SKM-1 (cell line): ENCODE data around the gene LRRC61.
"Not testable (repeated sequence)": the region's sequence is repeated elsewhere in the genome, so short reads cannot be mapped to it uniquely, and the experiment has no call there.

Experiments used
- DNase-seq: peaks from one replicate; lab custom pipeline; 2025; ENCODE audit not compliant: unreplicated experiment; lab: John Stamatoyannopoulos, UW

LRRC61 gene

DNA sequence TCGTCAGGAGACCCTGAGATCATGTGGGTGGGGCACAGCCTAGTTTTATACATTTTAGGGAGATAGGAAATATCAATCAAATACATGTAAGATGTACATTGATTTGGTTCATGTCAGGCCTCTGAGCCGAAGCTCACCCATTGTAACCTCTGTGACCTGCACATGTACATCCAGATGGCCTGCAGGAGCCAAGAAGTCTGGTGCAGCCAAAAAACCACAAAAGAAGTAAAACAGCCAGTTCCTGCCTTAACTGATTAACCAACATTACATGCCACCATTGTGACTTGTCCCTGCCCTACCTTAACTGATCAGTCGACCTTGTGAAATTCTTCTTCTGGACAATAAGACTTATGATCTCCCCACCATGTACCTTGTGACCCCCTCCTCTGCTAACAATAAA is 16.0 kb upstream of the LRRC61 start:
- no peak for DNase-seq

DNA sequence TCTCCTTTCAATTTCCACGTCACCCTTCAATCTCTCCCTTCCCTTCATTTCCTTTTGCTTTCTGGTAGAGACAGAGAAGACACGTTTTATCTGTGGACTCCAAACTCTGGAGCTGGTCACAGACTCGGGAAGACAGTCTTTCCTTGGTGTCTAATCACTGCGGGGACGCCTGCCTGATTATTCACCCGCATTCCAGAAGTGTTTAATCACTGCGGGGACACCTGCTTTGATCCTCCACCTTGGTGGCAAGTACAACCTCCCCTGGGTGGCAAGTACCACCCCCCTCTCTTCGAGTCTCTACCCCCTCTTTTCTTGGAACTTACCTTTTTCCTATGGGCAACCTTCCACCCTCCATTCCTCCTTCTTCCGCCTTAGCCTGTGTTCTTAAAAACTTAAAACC is 15.3 kb upstream of the LRRC61 start:
- no peak for DNase-seq

DNA sequence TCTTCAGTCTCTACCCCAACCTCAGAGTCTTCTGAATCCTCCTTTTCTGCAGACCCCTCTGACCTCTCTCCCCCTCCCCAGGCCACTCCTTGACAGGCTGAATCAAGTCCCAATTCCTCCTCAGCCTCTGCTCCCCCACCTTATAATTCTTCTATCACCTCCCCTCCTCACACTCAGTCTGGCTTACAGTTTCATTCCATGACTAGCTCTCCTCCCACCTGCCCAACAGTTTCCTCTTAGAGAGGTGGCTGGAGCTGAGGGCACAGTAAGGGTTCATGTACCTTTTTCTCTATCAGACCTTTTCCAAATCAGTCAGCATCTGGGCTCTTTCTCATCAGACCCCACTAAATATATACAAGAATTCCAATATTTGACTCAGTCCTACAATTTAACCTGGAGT is 14.6 kb upstream of the LRRC61 start:
- DNase-seq = no peak

DNA sequence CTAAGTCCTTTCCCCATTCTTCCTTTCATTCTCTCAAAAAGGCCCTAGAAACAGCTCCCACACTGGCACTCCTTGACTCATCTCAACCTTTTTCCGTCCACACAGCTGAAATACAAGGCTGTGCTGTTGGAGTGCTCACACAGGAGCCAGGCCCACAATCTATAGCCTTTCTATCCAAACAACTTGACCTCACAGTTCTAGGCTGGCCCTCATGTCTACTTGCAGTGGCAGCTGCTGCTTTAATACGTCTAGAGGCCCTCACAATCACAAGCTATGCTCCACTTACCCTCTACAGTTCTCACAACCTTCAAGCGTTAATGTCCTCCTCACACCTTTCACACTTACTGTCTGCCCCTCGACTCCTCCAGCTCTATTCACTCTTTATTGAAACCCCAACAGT is 12.0 kb upstream of the LRRC61 start:
- no peak for DNase-seq

DNA sequence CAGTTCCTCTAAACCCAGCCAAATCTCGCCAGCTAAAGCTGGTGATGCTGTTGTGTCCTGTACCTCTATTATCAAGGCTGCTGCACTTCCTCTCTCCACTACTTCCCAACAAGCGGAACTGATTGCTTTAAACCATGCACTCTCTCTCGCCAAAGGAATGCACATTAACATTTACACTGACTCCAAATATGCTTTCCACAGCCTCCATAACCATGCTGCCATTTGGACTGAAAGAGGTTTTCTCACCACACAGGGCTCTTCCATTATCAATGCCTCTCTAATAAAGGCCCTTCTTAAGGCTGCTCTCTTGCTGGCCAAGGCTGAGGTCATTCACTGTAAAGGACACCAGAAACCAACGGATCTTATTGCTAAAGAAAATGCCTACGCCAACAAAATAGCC is 11.4 kb upstream of the LRRC61 start:
- DNase-seq = no peak

DNA sequence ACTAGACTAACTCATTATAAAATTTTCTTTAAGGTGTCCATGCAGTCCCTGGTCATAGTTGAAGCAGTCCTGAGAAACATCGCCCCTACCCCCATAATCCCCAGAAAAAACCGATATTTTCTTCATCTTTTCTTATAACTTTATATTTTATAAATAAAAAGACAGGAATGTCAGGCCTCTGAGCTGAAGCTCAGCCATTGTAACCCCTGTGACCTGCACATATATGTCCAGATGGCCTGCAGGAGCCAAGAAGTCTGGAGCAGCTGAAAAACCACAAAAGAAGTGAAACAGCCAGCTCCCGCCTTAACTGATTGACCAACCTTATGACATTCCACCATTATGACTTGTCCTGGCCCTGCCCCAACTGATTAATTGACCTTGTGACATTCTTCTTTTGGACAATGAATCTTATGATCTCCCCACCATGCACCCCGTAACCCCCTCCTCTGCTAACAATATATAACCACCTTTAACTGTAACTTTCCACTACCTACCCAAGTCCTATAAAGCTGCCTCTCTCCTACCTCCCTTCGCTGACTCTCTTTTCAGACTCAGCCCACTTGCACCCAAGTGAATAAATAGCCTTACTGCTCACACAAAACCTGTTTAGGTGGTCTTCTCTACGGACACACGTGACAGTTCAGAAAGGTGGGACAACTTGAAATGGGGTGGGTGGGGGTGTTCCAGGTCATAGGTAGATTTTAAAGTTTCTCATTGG is 10.3 kb upstream of the LRRC61 start:
- not testable (repeated sequence) for DNase-seq

DNA sequence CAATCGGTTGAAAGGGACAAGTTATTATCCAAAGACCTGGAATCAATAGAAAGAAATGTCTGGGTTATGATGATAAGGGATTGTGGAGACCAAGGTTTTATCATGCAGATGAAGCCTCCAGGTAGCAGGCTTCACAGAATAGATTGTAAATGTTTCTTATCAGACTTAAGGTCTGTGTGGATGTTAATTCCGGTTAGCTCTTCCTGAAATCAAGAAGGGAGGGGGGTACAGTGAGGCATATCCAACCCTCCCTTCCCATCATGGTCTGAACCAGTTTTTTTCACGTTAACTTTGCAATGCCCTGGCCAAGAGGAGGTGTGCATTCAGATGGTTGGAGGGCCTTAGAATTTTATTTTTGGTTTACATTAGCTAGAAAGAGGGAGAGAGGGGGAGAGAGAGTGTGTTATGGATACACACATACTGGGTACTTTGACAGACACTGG is 9.8 kb upstream of the LRRC61 start:
- DNase-seq = no peak

DNA sequence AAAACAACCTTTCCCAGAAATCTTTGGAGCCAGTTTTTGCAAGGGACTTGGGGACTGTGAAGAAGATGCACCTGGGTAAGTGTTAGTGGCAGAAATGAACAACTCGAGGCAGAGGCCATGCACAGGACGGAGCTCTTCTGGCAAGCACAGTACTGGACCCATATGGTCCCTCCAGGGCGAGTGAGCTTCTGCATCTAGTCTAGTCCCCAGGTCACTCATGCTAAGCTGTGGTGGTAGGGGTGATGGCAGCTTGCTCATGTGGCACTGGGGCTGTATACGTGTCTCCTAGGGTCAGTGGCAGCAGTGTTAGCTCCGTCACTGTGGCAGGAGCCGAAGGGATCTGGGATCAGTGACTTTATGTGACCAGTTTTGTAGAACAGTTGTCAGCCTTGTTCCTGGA is 9.3 kb upstream of the LRRC61 start:
- DNase-seq = no peak

DNA sequence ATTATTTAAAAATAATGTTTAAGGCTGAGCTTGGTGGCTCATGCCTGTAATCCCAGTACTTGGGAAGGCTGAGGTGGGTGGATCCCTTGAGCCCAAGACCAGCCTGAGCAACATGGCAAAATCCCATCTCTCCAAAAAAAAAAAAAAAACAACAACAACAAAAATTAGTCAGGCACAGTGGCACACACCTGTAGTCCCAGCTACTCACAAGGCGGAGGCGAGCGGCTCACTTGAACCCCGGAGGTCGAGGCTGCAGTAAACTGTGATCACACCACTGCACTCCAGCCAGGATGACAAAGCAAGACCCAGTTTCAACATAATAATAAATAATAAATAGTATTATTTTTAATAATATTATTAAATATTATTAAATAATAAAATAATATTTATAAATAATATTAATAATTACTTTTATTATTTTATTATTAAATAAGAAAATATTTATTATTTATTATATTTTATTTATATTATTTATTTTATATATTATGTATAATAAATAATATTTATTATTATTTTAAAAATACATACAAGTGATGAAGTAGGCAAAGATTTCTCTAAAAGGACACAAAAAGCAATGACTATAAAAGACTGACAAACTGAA is 8.4 kb upstream of the LRRC61 start:
- no peak for DNase-seq

DNA sequence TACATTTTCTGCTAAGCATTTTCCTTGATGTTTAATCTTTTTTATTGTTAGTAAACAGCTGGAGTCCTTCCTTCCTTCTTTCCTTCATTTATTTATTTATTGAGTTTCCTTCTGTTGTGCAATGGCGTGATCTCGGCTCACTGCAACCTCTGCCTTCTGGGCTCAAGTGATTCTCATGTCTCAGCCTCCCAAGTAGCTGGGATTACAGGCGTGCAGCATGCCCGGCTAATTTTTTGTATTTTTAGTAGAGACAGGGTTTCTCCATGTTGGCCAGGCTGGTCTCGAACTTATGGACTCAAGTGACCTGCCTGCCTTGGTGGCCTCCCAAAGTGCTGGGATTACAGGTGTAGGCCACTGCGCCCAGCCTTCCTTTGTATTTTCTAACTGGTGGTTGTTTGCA is 6.2 kb upstream of the LRRC61 start:
- not testable (repeated sequence) for DNase-seq

DNA sequence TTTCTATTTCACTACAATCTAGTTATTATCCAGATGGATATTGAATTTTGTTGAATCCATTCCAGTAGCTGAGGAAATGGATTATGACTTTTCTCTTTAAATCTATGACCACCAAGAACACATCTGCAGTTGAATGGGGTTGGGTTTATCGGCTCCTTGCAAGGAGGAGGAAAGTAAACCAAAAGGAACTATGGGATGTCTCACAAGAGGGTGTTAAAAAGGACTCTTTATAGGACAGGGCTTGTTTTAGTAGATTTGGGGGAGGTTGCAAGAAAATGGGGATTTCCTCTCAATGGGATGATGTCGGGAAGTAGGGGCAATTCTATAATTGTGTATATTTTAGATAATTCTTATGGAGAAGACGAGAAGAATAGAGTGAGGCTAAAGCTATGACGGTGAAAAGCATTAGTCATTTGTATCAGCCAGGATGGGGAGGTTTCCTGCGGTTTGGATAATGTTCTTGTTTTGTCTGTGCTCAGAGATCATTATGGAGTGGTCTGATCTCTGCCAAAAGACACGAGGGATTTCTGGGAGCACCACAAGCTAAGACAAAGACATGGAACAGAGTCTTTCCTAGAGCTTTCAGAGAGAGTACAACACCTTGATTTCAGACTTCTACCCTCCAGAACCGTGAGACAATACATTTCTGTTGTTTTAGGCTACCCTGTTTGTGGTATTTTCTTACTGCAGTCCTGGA is 5.3 kb upstream of the LRRC61 start:
- no peak for DNase-seq

DNA sequence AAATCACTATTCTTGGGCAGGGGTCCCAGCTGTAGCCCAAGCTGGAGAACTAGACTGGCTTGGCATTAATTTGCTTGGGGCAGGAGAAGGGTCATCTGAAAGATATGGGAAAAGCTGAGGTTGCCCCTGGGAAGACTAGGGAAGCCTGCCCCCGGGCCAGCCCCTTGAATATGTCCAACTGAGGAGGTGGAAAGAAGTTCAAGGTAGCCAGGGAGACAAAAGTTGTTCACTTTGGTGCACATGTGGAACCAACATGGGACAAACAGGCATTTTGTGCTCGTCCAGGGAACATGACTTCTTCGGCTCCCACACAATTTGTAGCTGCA is 1.4 kb upstream of the LRRC61 start:
- DNase-seq = no peak

DNA sequence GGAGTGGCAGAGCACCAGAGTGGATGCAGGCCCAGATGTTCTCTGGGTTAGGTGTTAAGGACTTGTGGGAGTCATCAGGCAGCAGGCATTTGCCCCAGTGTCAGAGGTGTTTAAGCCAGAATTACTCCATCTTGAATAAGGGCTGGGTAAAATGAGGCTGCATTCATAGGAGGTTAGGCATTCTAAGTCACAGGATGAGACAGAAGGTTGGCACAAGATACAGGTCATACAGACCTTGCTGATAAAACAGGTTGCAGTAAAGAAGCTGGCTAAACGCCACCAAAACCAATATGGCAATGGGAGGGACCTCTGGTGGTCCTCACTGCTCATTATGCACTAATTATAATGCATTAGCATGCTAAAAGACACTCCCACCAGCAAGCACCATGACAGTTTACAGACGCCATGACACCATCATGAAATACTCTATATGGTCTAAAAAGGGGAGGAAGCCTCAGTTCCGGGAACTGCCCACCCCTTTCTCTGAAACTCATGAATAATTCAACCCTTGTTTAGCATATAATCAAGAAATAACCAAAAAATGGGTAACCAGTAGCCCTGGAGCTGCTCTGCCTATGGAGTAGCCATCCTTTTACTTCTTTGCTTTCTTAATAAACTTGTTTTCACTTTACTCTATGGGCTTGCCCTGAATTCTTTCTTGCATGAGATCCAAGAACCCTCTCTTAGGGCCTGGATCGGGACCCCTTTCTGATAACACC is 882 bp upstream of the LRRC61 start:
- no peak for DNase-seq

DNA sequence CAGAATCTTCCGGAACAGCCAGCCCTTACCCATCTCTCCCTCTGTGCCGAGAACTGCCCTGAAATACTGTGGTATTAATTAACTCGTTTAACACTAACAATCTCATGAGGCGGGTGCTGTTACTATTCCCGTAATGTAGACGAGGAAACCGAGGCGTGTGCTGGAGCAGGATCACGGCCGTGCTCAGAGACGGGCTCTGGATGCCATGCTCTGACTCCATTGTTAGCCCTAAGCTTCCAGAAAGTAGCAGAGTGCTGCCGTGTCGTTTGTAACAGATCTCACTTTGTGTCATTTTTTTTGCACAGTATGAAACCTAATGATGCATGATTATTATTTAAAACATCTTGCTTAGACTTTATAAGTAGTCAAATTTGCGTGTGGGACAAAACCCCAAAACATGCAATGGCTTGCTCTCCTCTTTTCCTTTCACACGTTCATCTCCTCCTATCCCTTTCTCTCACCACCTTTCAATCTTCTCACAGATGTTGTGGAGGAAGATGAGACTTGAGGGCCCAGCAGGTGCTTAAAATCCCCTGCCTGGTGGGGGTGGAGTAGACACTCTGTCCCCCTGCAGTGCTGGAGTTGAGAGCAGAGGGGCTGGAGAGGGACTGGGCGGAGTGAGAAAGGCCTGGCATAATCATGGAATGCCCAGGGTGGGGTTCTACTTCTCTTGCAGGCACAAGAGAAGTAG is 672 bp downstream of the LRRC61 start:
- DNase-seq = no peak

DNA sequence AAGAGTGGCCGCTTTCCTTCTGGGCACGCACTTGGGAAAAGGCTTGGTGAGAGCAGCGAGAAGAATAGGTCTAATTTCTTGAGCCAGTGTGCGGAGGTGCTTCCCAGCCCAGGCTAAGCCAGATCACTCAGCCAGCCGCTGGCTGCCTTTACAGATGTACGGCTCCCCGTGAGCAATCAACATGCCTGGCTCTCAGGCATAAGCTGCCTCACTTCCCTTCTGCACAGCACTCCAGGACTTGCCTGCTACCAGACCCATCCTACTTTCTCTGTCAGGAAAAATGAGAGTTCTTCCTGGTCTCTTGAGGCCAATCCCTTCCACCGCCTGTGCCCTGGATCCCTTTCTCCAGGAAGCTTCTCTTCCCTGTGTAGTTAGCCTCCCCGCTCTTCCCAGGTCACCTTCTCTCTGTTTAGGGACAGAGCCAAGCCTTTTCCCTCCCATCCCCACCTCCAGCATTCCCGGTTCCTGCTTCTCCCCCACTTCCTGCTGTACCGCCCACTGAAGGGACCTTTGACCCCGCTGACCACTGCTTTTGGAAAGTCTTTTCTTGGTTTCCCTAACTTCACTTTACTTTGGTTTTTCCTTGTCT is 1.3 kb downstream of the LRRC61 start:
- no peak for DNase-seq

DNA sequence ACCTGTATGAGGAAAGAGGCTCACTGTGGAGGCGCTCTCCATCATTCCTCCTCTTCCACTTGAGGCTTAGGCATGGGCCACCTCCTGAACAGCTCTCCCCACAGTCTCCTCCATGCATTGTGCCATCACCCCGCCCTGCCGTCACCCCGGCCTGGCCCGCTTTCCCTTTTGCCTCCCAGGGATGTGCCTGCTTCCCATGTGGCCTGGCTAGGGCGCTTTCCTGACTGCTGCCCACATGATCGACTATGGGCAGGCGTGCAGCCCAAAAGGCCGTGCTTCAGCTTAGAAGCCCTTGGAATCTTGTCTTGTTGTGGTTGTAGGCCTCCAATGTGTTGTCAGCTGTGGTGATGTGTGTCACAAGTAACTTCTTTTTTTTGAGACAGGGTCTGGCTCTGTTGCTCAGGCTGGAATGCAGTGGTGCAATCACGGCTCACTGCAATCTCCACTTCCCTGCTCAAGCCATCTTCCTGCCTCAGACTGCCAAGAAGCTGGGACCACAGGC is 2.0 kb downstream of the LRRC61 start:
- peak; percentile 20 for DNase-seq

DNA sequence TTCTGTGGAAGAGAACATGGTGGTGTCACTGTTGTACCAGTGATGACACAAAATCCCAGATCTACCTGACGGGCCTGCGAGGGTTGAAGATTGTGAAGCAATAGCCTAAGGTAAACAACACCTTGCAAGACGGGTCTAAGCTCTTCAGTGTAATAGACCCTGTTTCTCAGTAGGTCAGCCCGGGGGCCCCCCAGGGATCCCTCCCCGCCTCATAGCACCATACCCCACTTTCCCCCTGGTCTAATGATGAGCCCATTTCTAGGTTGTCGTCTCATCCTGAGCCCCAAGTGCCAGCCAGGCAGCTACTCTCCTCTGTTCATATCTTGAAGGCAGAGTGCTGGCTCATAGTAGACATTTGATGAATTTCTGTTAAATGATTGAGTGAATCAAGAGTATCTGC is 2.7 kb downstream of the LRRC61 start:
- DNase-seq = no peak

DNA sequence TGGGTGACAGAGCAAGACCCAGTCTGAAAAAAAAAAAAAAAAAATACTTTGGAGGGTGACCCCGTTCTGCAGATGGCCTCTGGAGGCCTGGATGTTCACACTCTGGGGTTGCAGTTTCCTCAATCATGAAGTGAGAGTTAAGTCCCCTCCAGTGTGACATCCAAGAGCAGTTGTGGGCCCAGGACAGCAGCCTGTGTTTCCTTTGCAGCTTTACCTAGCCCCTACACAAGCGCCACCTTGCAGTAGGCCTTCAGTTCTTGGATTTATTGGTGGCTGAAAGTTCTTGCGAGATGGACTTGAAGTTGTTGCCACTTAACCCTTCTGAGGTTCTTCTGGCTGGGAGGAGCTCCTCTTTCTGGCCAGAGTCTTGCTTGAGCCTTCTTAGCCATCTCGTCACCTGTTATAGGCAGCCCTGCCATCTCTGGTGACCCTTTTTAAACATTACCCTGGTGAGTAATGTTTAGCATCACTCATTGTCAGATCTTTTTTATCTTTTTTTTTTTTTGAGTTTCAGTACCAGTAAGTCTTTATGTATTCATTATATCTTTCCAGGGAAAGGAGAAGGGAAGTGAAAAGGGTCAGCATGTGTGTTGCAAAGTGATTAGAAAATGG is 3.6 kb downstream of the LRRC61 start:
- DNase-seq = no peak

DNA sequence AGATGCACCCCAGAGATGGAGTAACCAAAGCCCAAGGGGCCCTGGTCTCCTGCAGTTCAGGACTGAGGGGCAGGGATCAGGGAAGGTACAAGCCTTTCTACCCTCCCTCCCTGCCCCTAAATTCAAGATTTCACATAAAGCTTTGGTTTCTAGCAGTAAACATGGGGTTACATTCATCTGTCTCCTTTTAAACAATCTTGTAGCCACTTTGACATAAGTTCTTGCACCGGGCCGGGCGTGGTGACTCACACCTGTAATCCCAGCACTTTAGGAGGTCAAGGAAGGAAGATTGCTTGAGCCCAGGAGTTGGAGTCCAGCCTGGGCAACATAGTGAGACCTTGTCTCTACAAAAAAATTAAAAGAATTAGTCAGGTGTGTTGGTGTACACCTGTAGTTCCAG is 4.2 kb downstream of the LRRC61 start:
- DNase-seq = no peak
